Stimulated activated CD8-positive, alpha-beta memory T cell treated with anti-CD3 and anti-CD28 coated beads, Interleukin-7, amount 100 ng/mL, for 48 hours (primary cell): ENCODE results near the gene DPCD.
A peak's percentile ranks its signal among the peaks of the same experiment; 100 is the strongest.

ENCODE experiments used
- DNase-seq, 2 donors: peaks; one replicate each; pipeline ENCODE4 v3.0.0-alpha.2; 2020; ENCODE audit warnings: low read depth in 1 of 2; ENCODE audit errors: extremely low read depth in 1 of 2

DPCD gene

GRCh38 chr10:101567165-101568006 lies 20.7 kb upstream of the DPCD start:
- DNase-seq: no peak

- DNase-seq: no peak
Measured at GRCh38 chr10:101568054-101568745, 19.9 kb upstream of the DPCD start.

DNA sequence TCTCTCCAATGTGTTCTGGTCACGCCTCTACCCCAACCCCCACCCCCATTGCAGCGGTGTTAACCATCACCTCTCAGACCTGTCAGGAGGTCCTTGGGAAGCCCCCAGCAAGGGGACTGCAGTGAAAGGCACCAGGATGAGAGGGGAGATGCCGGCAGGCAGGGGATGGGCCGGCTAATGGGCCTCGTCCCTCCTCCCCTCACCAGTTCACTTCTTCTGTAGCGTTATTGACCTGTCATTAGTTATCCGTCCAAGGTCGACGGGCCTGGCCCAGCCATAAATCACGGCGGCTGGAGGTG lies 18.8 kb upstream of the DPCD start:
- no peak for DNase-seq

DNA sequence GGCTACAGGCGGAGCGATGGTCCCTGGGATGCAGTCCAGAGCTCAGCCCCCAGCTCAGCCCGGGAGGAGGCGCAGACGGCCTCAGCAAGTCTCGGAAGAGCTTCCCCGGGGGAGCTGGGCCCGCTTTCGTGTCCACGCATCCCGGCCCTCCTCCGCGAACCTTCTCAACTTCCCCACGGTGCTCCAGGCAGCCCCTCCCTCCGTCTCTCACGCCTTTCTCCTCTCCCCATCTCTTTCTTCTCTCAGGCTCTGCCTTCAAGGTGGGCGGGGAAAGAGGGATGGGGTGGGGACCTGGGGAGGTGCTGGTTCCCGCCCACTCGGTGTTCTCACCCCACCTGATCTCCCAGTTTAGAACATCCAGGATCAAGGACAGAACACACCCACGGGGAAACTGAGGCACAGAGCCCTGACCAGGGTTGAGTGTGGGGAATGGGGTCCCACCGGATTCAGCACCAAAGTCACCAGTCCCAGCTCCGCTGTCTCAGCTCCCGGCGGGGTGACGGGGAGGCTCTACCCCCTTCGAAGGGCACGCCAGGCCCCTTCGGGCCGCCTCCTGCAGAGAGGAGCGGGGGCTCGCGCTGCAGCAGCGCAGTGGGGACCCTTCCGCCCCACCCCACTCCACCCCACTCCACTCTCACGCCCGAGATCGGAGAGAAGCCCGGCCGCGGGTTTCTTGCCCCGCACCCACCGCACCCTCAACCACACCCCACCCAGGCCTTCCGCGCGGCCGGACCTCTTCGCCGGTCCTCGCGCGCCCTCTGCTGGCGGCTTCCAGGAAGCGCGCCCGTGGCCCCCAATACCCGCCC lies 18.3 kb upstream of the DPCD start:
- peak; percentile 54 to 58 for DNase-seq

DNA sequence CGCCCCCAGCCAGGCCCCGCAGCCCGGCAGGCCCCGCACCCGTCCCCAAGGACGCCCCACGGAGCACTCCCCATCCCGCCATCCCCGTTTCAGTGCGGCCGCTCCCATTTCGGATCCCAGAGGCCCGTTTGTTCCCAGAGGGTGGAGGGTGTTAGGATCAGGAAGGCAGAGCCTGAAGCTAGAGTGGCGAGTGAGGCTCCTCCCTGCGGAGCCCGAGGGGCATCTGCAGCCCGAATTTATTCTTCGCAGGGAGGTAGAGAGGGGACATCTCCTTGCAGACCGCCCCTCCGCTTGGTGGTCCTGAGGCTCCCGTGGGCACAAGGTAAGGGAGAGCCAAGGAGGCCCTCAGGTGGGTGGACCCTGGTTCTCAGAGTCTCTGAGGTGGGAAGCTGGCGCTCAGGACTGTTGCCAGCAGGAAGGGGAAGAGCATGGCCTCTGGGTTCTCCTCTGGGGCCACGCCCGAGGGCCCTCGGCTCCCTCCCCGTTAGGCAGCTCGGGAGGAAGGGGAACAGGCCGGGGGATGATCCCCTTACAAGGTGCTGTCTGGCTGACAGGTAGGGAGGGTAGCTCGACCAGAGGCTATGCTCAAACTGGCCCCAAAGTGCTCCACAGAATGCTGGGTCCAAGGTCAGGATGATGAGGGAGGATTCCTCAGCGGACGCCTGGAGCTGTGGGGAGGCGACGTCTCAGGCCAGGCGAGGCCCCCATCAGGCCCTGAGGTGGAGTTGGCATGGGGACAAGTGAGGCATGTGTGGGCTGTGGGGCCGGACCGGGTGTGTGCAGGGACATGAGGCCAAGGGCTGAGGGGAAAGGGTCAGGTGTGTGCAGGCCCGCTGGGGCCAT lies 17.5 kb upstream of the DPCD start:
- no peak for DNase-seq

DNA sequence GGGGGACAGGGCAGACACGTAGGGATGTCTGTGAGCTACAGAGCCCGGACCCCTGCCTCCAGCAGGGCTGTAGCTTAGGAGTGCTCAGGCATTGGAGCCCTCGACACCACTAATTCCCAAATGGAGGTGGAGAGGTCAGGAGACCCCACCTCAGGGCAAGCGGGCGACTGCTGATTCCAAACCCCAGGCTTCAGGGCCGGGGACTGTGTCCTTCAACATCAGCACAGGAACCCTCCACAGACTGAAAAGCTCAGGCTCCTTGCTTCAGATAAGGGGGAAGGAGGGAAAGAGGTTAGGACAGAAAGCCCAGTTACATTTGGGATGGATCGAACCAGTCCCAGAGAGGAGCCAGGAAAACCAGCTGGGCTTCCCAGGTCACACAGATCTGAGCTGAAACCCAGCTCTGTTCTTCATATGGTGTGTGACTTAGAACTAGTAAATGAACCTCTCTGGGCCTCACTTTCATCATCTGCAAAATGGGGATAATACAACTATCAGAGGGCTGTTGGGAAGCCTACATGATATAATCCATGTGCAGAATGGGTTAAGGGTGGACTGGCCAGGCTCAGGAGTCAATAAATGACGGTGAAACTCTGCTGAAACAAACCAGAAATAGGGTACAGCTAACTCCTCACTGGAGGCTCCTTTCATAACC lies 16.7 kb upstream of the DPCD start:
- DNase-seq: no peak

DNA sequence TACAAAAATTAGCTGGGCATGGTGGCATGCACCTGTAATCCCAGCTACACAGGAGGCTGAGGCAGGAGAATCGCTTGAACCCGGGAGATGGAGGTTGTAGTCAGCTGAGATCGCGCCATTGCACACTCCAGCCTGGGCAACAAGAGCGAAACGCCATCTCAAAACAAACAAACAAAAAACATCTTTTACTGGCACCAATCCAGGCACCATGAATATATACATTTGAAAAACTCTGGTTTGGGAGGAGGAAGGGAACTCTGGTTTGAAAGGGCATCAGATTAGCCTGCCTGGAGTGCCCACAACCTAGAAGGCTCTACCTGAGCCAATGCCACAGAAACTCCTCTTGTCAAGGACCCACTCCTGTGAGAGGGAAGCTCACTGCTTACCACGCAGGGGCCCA lies 16.0 kb upstream of the DPCD start:
- DNase-seq: no peak

GRCh38 chr10:101572785-101573184 lies 15.3 kb upstream of the DPCD start:
- DNase-seq: no peak

- DNase-seq: no peak
Measured at GRCh38 chr10:101573885-101574753, 14.0 kb upstream of the DPCD start.

GRCh38 chr10:101575091-101575490 lies 13.0 kb upstream of the DPCD start:
- DNase-seq: no peak

GRCh38 chr10:101575580-101576210 lies 12.4 kb upstream of the DPCD start:
- DNase-seq: no peak

GRCh38 chr10:101576211-101576863 lies 11.8 kb upstream of the DPCD start:
- no peak for DNase-seq

GRCh38 chr10:101577121-101577871 lies 10.8 kb upstream of the DPCD start:
- no peak for DNase-seq

DNA sequence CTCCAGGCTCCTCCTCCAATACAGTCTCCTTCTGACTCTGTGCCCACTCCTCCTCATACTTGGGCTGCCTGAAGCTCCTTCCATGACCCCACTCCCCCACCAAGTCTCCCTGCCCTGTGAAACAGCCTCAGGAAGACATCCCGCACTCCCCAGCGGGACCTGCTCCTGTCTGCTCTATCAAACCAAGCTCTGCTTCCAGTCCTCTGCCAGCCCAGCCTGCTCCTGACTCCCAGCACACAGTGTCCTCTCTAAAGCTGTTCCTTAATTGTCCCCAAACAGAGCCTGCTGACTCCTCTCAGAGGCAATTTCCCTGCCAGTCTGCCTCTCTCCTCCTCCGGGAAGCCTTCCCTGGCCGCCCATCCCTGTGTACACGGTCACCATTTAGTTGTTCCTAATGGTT lies 9.9 kb upstream of the DPCD start:
- no peak for DNase-seq

GRCh38 chr10:101578803-101579515 lies 9.2 kb upstream of the DPCD start:
- DNase-seq: no peak

DNA sequence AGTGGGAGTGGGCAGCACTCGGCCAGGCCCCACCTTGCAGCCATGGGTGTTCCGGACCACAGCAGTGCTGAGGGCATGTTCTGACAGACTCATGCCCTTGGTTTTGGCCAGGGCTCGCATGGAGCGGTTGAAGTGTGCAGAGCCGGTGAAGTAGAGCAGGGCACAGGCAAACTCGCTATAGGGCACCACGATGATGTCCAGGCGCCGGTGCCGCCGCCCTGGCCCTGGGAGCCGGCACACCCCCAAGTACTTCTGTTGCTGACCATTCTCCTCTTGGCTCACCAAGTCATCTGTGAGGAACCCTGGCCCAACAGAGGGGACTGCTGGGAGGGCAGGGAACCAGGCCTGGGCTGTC lies 8.6 kb upstream of the DPCD start:
- no peak for DNase-seq
